ENCODE measurements around the gene SERTAD2. TPM values are rescaled to one million over a fixed set of nuclear protein-coding genes. Genes with fewer than 3 reads are reported as not detected.
A peak's percentile ranks its signal among the peaks of the same experiment; 100 is the strongest.

SERTAD2 gene
- total RNA-seq, 2 donors from 2014 or later = 15.8 to 22.2 TPM

DNA sequence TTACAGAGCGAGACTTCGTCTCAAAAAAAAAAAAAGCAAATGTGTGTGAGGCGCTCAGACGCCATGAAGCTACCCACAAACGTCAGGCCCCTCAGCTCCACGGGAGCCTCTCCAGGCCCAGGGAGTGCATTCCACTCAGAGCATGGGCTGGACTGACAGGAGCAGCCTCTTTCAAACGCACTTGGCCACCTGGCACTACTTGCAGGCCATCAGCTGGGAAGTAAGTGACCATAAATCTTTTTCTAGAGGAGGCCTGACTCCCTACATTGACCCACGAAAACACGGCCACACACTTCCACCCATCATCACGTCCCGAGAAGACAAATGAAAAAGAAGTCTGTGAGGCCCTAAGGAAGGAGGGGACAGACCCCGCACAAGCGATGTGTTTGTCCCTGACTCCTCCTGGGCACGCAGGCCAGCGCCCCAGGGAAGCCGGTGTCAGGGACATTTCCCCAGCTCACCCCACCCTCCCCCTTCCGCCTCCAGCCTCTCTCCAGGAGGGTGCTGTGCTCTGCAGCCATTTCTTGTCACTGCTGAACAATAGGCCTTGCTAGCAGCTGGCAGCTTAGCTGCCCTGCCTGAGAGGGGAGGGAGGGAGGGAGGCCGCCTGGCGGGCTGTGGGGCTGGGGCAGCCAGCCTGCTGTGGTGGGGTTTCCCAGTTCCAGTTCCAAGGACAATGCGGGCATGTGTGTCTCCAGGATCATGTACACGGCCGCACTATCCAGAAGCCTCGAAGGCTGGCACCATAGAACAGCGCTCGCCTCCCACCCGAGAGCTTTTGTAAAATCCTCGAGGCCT, 26.6 kb downstream of the SERTAD2 start:
- Histone ChIP-seq H3K9me3 (no peaks in the 10 kb centered on the region), H3K27me3 (no peaks in the 10 kb centered on the region), H3K27ac (no peak overlapping the region), H3K4me3 (no peak overlapping the region), H3K36me3 (no peaks in the 10 kb centered on the region), H3K4me1 (no peaks in the 10 kb centered on the region)
- TF ChIP-seq, protein P1, sequence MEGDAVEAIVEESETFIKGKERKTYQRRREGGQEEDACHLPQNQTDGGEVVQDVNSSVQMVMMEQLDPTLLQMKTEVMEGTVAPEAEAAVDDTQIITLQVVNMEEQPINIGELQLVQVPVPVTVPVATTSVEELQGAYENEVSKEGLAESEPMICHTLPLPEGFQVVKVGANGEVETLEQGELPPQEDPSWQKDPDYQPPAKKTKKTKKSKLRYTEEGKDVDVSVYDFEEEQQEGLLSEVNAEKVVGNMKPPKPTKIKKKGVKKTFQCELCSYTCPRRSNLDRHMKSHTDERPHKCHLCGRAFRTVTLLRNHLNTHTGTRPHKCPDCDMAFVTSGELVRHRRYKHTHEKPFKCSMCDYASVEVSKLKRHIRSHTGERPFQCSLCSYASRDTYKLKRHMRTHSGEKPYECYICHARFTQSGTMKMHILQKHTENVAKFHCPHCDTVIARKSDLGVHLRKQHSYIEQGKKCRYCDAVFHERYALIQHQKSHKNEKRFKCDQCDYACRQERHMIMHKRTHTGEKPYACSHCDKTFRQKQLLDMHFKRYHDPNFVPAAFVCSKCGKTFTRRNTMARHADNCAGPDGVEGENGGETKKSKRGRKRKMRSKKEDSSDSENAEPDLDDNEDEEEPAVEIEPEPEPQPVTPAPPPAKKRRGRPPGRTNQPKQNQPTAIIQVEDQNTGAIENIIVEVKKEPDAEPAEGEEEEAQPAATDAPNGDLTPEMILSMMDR (IDR thresholded peaks at IDR 0.05) = no peak
- peak; percentile 44 for DNase-seq (ENCODE audit: low spot score)

DNA sequence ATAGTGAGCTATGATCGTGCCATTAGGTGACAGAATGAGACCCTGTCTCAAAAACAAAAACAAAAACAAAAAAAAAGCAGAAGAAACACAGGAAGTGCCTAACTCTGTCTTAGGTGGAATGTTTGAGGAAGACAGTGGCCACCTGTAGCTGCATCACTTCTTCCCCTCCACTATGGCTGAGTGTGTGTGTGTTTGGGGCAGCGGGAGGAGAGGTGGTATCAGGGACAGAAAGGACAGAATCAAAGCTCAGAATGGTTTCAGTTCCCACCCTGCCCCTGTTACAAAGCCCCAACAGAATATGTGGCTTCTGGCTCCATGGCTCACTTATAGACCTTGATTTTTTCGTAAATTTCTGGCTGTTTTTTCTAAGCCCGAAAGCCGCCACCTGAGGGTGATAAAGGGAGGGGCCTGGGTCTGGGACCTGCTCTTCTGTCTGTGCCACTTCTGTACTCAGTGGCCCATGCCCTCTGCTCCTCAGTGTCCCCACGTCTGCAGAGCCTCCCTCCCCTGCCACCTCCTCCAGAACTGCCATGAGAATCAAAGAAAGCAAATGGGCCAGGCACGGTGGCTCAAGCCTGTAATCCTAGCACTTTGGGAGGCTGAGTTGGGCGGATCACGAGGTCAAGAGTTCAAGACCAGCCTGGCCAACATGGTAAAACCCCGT, 27.4 kb downstream of the SERTAD2 start:
- Histone ChIP-seq H3K4me3 (no peak overlapping the region), H3K36me3 (no peaks in the 10 kb centered on the region), H3K4me1 (no peaks in the 10 kb centered on the region), H3K9me3 (no peaks in the 10 kb centered on the region), H3K27ac (no peak overlapping the region), H3K27me3 (no peaks in the 10 kb centered on the region)
- DNase-seq (ENCODE audit: low spot score) = peak; percentile 40
- TF ChIP-seq, protein P1 (IDR thresholded peaks at IDR 0.05) = no peak

DNA sequence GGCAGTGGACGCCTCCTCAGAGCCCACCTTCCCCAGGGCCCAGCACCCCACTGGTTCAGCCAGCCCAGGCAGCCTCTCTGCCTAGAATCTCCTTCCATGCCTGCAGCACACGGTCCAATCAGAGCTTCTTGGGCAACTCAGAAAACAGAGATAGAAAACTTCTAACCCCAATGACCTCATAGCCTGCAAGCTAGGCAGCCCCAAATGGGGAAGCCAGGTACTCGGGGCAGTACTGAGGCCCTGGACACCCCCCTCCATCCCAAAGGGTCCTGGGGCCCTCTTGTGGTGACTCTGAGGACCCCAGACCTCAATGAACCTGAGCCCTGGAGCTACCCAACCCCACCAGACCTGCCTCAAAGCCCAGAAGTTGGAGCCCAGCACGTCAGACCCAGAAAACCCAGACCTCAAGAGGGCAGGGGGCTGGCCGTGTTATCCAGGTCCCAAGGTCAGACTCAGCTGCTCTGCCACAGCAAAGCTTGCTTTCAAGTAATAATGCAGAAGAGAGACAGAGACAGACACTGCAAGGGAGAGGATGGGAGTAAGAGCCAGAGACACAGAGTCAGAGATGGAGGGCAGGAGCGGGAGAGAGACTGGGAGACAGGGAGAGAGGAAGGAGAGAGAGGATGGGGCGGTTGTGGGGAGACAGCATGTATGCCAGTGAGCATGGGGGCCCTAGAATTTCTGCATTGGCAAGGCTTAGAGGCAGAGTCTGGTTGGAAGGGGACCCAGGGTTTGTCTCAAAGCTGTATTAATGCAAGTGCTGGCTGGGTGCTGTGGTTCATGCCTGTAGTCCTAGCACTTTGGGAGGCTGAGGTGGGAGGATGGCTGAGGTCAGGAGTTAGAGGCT, 28.2 kb downstream of the SERTAD2 start:
- Histone ChIP-seq H3K4me3 (no peak overlapping the region), H3K27me3 (no peaks in the 10 kb centered on the region), H3K9me3 (no peaks in the 10 kb centered on the region), H3K36me3 (no peaks in the 10 kb centered on the region), H3K4me1 (no peaks in the 10 kb centered on the region), H3K27ac (no peak overlapping the region)
- DNase-seq (ENCODE audit: low spot score) = no peak
- TF ChIP-seq, protein P1 (IDR thresholded peaks at IDR 0.05) = no peak

DNA sequence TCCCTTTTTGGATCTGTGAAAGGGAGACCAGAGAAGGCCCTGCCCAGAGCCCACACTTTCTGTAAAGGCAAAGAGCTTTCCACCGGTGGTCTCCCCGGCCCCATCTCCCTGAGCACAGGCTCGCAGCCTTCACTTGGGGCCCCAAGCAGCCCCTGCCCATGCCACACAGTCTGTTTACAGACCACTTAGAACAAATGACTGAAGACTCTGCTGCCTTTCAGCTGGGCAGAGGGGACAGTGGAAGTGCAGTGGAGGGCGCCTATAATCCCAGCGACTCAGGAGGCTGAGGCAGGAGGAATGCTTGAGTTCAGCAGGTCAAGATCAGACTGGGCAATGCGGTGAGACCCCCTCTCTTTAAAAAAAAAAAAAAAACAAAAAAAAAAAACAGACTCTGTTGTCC, 28.9 kb downstream of the SERTAD2 start:
- TF ChIP-seq, protein P1 (IDR thresholded peaks at IDR 0.05) = no peak
- DNase-seq (ENCODE audit: low spot score) = no peak
- no peaks in the 10 kb centered on the region for H3K27me3 ChIP-seq
- no peaks in the 10 kb centered on the region for H3K36me3 ChIP-seq
- H3K9me3 ChIP-seq = no peaks in the 10 kb centered on the region
- H3K4me3 ChIP-seq = no peak overlapping the region
- no peak overlapping the region for H3K27ac ChIP-seq
- no peaks in the 10 kb centered on the region for H3K4me1 ChIP-seq

DNA sequence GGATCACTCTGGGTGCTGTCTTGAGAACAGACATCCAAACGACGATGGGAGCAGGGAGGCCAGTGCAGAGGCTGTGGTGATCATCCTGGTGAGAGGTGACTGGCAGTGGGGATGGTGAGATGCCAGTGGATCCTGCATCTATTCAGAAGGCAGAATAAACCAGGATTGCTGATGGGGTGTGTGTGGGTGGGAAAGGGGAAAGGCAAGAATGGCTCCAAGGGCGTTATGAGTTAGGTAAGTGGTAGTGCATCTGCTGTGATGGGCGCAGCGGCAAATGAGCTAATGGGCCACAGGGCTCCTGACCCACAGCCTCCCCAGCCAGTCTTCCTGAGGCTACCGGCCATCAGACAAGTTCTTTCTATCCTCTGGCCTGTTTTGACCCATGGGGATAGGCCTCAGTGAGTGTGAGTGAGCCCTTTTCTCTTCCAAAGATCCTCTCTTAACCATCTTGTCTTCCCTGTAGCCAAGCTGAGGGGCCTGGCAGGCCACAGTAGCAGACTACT, 29.6 kb downstream of the SERTAD2 start:
- no peaks in the 10 kb centered on the region for H3K36me3 ChIP-seq
- H3K4me1 ChIP-seq = no peaks in the 10 kb centered on the region
- H3K27ac ChIP-seq = no peak overlapping the region
- no peak overlapping the region for H3K4me3 ChIP-seq
- TF ChIP-seq, protein P1 (IDR thresholded peaks at IDR 0.05) = no peak
- no peak for DNase-seq (ENCODE audit: low spot score)
- no peaks in the 10 kb centered on the region for H3K9me3 ChIP-seq
- no peaks in the 10 kb centered on the region for H3K27me3 ChIP-seq

All from right atrium auricular region (tissue), 2 donors.